GM23338 (cell line): ENCODE data around the gene CLDN10. TPM values are rescaled to one million over a fixed set of nuclear protein-coding genes. Genes with fewer than 3 reads are reported as not detected.

Source experiments
- ATAC-seq: fragments of 200-7000 bp; cut with Tn5 transposase; 3 replicates; pipeline ENCODE4 v1.9.1; 2020
- DNase-seq: peaks from one replicate; pipeline ENCODE4 v3.0.0-alpha.2; 2015; ENCODE audit warnings: low spot score
- H2AFZ ChIP-seq: fragments of 200-600 bp; sonication (generic); 2 replicates; pipeline ENCODE4 v1.8.0; 2016; ENCODE audit warnings: antibody characterized with exemption, mild to moderate bottlenecking, moderate library complexity
- H3F3A ChIP-seq: fragments of 200-600 bp; sonication (generic); replicated peaks from 2 replicates; pipeline ENCODE4 v1.8.0; 2017; ENCODE audit warnings: antibody characterized with exemption, mixed run types, low read depth
- H3K27ac ChIP-seq: fragments of 200-600 bp; sonication (generic); 2 replicates; pipeline ENCODE4 v1.6.1; 2016; ENCODE audit warnings: low read depth
- H3K27me3 ChIP-seq: fragments of 200-600 bp; sonication (generic); 2 replicates; pipeline ENCODE4 v1.8.0; 2016; ENCODE audit warnings: mild to moderate bottlenecking, mixed run types, moderate library complexity; ENCODE audit not compliant: insufficient read depth
- H3K36me3 ChIP-seq: fragments of 200-600 bp; sonication (generic); 2 replicates; pipeline ENCODE4 v1.8.0; 2016; ENCODE audit warnings: mild to moderate bottlenecking; ENCODE audit not compliant: insufficient read depth
- H3K4me1 ChIP-seq: fragments of 200-600 bp; sonication (generic); 2 replicates; pipeline ENCODE4 v1.8.0; 2016; ENCODE audit warnings: mild to moderate bottlenecking, moderate library complexity; ENCODE audit not compliant: insufficient read depth
- H3K4me2 ChIP-seq: fragments of 200-600 bp; sonication (generic); 2 replicates; pipeline ENCODE4 v1.7.1; 2017; ENCODE audit warnings: mixed run types
- H3K4me3 ChIP-seq: fragments of 200-600 bp; sonication (generic); 2 replicates; pipeline ENCODE4 v1.6.1; 2016; ENCODE audit warnings: mixed run types
- H3K79me2 ChIP-seq: fragments of 200-600 bp; sonication (generic); replicated peaks from 2 replicates; pipeline ENCODE4 v1.8.0; 2017; ENCODE audit warnings: mild to moderate bottlenecking; ENCODE audit not compliant: insufficient read depth
- H3K9me2 ChIP-seq: fragments of 200-600 bp; sonication (generic); 2 replicates; pipeline ENCODE4 v1.8.0; 2017; ENCODE audit not compliant: insufficient read depth
- H4K20me1 ChIP-seq: fragments of 200-600 bp; sonication (generic); replicated peaks from 2 replicates; pipeline ENCODE4 v1.8.0; 2017; ENCODE audit warnings: mild to moderate bottlenecking; ENCODE audit not compliant: insufficient read depth
- H3K27ac Mint-ChIP-seq: 2 replicates; pipeline ENCODE4 v1.8.0; 2020; ENCODE audit warnings: inconsistent platforms, mild to moderate bottlenecking, moderate library complexity, mixed read lengths
- H3K27me3 Mint-ChIP-seq: 3 replicates; pipeline ENCODE4 v1.8.0; 2022; ENCODE audit warnings: low read depth, mild to moderate bottlenecking, moderate library complexity, mixed read lengths, inconsistent platforms; ENCODE audit not compliant: insufficient read depth, poor library complexity
- H3K36me3 Mint-ChIP-seq: 3 replicates; pipeline ENCODE4 v1.8.0; 2021; ENCODE audit warnings: low read depth, mild to moderate bottlenecking, inconsistent platforms, moderate library complexity, mixed read lengths
- H3K4me1 Mint-ChIP-seq: 3 replicates; pipeline ENCODE4 v1.8.0; 2020; ENCODE audit warnings: mild to moderate bottlenecking, inconsistent platforms, mixed read lengths
- H3K4me3 Mint-ChIP-seq: 3 replicates; pipeline ENCODE4 v1.8.0; 2021; ENCODE audit warnings: moderate library complexity, mild to moderate bottlenecking, inconsistent platforms, mixed read lengths
- H3K9me3 Mint-ChIP-seq: 3 replicates; pipeline ENCODE4 v1.8.0; 2020; ENCODE audit warnings: moderate library complexity, mild to moderate bottlenecking, inconsistent platforms, mixed read lengths
- CREB1 ChIP-seq: fragments of 250-450 bp; sonication (Bioruptor Pico); IDR thresholded peaks from 2 replicates; pipeline ENCODE4 v1.5.0; 2020; ENCODE audit warnings: low read depth, mild to moderate bottlenecking, moderate library complexity
- CTCF ChIP-seq, 2 experiments: fragments of 200-600 bp in 1 of 2; sonication (generic) in 1 of 2; conservative IDR thresholded peaks; 2 replicates each; pipeline versions ENCODE4 v1.5.1 to v1.6.1; 2016 to 2017; ENCODE audit warnings: antibody characterized with exemption in 2 of 2, low read depth in 2 of 2, mild to moderate bottlenecking in 2 of 2, moderate library complexity in 1 of 2
- EZH2 ChIP-seq: fragments of 200-600 bp; sonication (generic); IDR thresholded peaks from one replicate; pipeline ENCODE4 v1.8.0; 2017; ENCODE audit warnings: antibody characterized with exemption, mild to moderate bottlenecking, low read depth; ENCODE audit not compliant: unreplicated experiment
- JUNB ChIP-seq: IDR thresholded peaks from one replicate; pipeline ENCODE4 v1.6.1; 2016; ENCODE audit warnings: antibody characterized with exemption; ENCODE audit not compliant: unreplicated experiment
- NANOG ChIP-seq: IDR thresholded peaks from 2 replicates; pipeline ENCODE4 v1.6.1; 2016; ENCODE audit warnings: antibody characterized with exemption, borderline replicate concordance
- STAT1 ChIP-seq: IDR thresholded peaks from one replicate; pipeline ENCODE4 v1.6.1; 2016; ENCODE audit warnings: antibody characterized with exemption; ENCODE audit not compliant: unreplicated experiment
- ZNF114 ChIP-seq: fragments of 250-450 bp; sonication (Bioruptor Pico); IDR thresholded peaks from 2 replicates; pipeline ENCODE4 v1.5.0; 2020; ENCODE audit warnings: mild to moderate bottlenecking, moderate library complexity
- ZNF331 ChIP-seq: fragments of 250-450 bp; sonication (Bioruptor Pico); IDR thresholded peaks from 2 replicates; pipeline ENCODE4 v1.5.0; 2020; ENCODE audit warnings: low read depth, mild to moderate bottlenecking, moderate library complexity
- polyA plus RNA-seq: library from polyadenylated mRNA; unstranded; fragments of >200 nt; fragmentation: Nextera tagmentation; extraction: Ambion mirVana; gene quantifications from 2 replicates; pipeline ENCODE4 v1.2.1, GENCODE V29; 2016
- total RNA-seq: library from RNA; depleted of rRNA; stranded (reverse); fragments of >200 nt; shearing (Covaris generic); gene quantifications from 2 replicates; pipeline ENCODE4 v1.2.3, GENCODE V29; 2014
- TF ChIP-seq, protein P1 (sequence below): fragments of 250-450 bp; sonication (Bioruptor Pico); IDR thresholded peaks from 2 replicates; pipeline ENCODE4 v1.5.0; 2020; ENCODE audit warnings: mild to moderate bottlenecking, moderate library complexity
- TF ChIP-seq, protein P2 (sequence below): IDR thresholded peaks from 2 replicates; pipeline ENCODE4 v1.6.1; 2016; ENCODE audit warnings: antibody characterized with exemption
- TF ChIP-seq, protein P3 (sequence below): IDR thresholded peaks from one replicate; pipeline ENCODE4 v1.6.1; 2018; ENCODE audit warnings: antibody characterized with exemption; ENCODE audit not compliant: unreplicated experiment

The CLDN10 gene
- total and polyA plus RNA-seq, 2 experiments from 2014 or later: 34.7 to 65.9 TPM

DNA sequence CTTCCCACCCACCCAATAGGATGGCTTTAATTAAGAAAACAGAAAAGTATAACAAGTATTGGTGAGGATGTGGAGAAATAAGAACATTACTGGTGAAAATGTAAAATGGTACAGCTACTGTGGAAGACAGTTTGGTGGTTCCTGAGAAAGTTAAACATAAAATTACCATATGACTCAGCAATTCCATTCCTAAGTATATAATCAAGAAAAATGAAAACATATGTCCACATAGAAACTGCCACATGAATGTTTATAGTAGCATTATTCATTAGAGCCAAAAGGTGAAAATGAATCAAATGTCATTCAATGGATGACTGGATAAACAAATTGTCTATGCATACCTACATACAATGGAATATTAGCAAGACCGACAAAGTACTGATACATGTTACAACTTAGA lies 75.1 kb downstream of the CLDN10 start (continued):
- TF ChIP-seq, protein P1, sequence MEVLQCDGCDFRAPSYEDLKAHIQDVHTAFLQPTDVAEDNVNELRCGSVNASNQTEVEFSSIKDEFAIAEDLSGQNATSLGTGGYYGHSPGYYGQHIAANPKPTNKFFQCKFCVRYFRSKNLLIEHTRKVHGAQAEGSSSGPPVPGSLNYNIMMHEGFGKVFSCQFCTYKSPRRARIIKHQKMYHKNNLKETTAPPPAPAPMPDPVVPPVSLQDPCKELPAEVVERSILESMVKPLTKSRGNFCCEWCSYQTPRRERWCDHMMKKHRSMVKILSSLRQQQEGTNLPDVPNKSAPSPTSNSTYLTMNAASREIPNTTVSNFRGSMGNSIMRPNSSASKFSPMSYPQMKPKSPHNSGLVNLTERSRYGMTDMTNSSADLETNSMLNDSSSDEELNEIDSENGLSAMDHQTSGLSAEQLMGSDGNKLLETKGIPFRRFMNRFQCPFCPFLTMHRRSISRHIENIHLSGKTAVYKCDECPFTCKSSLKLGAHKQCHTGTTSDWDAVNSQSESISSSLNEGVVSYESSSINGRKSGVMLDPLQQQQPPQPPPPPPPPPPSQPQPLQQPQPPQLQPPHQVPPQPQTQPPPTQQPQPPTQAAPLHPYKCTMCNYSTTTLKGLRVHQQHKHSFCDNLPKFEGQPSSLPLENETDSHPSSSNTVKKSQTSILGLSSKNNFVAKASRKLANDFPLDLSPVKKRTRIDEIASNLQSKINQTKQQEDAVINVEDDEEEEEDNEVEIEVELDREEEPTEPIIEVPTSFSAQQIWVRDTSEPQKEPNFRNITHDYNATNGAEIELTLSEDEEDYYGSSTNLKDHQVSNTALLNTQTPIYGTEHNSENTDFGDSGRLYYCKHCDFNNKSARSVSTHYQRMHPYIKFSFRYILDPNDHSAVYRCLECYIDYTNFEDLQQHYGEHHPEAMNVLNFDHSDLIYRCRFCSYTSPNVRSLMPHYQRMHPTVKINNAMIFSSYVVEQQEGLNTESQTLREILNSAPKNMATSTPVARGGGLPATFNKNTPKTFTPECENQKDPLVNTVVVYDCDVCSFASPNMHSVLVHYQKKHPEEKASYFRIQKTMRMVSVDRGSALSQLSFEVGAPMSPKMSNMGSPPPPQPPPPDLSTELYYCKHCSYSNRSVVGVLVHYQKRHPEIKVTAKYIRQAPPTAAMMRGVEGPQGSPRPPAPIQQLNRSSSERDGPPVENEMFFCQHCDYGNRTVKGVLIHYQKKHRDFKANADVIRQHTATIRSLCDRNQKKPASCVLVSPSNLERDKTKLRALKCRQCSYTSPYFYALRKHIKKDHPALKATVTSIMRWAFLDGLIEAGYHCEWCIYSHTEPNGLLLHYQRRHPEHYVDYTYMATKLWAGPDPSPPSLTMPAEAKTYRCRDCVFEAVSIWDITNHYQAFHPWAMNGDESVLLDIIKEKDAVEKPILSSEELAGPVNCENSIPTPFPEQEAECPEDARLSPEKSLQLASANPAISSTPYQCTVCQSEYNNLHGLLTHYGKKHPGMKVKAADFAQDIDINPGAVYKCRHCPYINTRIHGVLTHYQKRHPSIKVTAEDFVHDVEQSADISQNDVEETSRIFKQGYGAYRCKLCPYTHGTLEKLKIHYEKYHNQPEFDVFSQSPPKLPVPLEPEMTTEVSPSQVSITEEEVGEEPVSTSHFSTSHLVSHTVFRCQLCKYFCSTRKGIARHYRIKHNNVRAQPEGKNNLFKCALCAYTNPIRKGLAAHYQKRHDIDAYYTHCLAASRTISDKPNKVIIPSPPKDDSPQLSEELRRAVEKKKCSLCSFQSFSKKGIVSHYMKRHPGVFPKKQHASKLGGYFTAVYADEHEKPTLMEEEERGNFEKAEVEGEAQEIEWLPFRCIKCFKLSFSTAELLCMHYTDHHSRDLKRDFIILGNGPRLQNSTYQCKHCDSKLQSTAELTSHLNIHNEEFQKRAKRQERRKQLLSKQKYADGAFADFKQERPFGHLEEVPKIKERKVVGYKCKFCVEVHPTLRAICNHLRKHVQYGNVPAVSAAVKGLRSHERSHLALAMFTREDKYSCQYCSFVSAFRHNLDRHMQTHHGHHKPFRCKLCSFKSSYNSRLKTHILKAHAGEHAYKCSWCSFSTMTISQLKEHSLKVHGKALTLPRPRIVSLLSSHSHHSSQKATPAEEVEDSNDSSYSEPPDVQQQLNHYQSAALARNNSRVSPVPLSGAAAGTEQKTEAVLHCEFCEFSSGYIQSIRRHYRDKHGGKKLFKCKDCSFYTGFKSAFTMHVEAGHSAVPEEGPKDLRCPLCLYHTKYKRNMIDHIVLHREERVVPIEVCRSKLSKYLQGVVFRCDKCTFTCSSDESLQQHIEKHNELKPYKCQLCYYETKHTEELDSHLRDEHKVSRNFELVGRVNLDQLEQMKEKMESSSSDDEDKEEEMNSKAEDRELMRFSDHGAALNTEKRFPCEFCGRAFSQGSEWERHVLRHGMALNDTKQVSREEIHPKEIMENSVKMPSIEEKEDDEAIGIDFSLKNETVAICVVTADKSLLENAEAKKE: no peak
- TF ChIP-seq ZNF331 (CRISPR knock-in tag) (no peak), STAT1 (no peak), ZNF114 (CRISPR knock-in tag) (no peak)

- no peaks in the 10 kb centered on the region for H3F3A ChIP-seq
- peaks cover 5% of the 10 kb centered on the region; the same call in 1 of the 3 replicates for H3K4me1 Mint-ChIP-seq
- no peak for ATAC-seq
- TF ChIP-seq NANOG: no peak
- TF ChIP-seq CTCF (conservative IDR thresholded peaks at IDR 0.05; ENCODE audit: low read depth in 2 of 2): no peak
- TF ChIP-seq JUNB: no peak
- TF ChIP-seq, protein P2, sequence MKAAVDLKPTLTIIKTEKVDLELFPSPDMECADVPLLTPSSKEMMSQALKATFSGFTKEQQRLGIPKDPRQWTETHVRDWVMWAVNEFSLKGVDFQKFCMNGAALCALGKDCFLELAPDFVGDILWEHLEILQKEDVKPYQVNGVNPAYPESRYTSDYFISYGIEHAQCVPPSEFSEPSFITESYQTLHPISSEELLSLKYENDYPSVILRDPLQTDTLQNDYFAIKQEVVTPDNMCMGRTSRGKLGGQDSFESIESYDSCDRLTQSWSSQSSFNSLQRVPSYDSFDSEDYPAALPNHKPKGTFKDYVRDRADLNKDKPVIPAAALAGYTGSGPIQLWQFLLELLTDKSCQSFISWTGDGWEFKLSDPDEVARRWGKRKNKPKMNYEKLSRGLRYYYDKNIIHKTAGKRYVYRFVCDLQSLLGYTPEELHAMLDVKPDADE: no peak
- no peak for TF ChIP-seq EZH2
- TF ChIP-seq STAT1: no peak
- TF ChIP-seq, protein P3, sequence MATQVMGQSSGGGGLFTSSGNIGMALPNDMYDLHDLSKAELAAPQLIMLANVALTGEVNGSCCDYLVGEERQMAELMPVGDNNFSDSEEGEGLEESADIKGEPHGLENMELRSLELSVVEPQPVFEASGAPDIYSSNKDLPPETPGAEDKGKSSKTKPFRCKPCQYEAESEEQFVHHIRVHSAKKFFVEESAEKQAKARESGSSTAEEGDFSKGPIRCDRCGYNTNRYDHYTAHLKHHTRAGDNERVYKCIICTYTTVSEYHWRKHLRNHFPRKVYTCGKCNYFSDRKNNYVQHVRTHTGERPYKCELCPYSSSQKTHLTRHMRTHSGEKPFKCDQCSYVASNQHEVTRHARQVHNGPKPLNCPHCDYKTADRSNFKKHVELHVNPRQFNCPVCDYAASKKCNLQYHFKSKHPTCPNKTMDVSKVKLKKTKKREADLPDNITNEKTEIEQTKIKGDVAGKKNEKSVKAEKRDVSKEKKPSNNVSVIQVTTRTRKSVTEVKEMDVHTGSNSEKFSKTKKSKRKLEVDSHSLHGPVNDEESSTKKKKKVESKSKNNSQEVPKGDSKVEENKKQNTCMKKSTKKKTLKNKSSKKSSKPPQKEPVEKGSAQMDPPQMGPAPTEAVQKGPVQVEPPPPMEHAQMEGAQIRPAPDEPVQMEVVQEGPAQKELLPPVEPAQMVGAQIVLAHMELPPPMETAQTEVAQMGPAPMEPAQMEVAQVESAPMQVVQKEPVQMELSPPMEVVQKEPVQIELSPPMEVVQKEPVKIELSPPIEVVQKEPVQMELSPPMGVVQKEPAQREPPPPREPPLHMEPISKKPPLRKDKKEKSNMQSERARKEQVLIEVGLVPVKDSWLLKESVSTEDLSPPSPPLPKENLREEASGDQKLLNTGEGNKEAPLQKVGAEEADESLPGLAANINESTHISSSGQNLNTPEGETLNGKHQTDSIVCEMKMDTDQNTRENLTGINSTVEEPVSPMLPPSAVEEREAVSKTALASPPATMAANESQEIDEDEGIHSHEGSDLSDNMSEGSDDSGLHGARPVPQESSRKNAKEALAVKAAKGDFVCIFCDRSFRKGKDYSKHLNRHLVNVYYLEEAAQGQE: no peak
- TF ChIP-seq CREB1: no peak
Measured at GRCh38 chr13:95628488-95628887, 76.0 kb downstream of the CLDN10 start.

More at GRCh38 chr13:95628488-95628887, 76.0 kb downstream of the CLDN10 start:
- peaks cover 8% of the 10 kb centered on the region for H3K36me3 ChIP-seq
- no peaks in the 10 kb centered on the region for H3K9me2 ChIP-seq
- DNase-seq: no peak
- no peaks in the 10 kb centered on the region for H3K9me3 Mint-ChIP-seq
- no peak overlapping the region for H2AFZ ChIP-seq
- no peaks in the 10 kb centered on the region for H3K27me3 ChIP-seq
- no peak overlapping the region for H3K27ac ChIP-seq
- H3K27ac Mint-ChIP-seq: no peak overlapping the region
- H3K36me3 Mint-ChIP-seq: peaks cover 63% of the 10 kb centered on the region
- H4K20me1 ChIP-seq: no peaks in the 10 kb centered on the region
- no peak overlapping the region for H3K4me2 ChIP-seq
- H3K27me3 Mint-ChIP-seq: peaks cover 4% of the 10 kb centered on the region
- H3K4me3 Mint-ChIP-seq: no peak overlapping the region
- no peaks in the 10 kb centered on the region for H3K79me2 ChIP-seq
- H3K4me1 ChIP-seq: no peaks in the 10 kb centered on the region
- no peak overlapping the region for H3K4me3 ChIP-seq
